HL-60/S4 treated with retinoic acid at 250 ng/mL for 4 days and 3 days (cell line): ENCODE results near the gene TJP3.

Experiments
- in situ Hi-C: fragments of 300-500 bp; cut with MboI; formaldehyde crosslinking; loops from 2 replicates; pipeline ENCODE4 v1.7.0; 2022; ENCODE audit warnings: low sequenced_read_pairs

The TJP3 gene

GRCh38 chr19:3783660-3784584 is 75.7 kb downstream of the TJP3 start:
- in situ Hi-C loops, result no loop called here

DNA sequence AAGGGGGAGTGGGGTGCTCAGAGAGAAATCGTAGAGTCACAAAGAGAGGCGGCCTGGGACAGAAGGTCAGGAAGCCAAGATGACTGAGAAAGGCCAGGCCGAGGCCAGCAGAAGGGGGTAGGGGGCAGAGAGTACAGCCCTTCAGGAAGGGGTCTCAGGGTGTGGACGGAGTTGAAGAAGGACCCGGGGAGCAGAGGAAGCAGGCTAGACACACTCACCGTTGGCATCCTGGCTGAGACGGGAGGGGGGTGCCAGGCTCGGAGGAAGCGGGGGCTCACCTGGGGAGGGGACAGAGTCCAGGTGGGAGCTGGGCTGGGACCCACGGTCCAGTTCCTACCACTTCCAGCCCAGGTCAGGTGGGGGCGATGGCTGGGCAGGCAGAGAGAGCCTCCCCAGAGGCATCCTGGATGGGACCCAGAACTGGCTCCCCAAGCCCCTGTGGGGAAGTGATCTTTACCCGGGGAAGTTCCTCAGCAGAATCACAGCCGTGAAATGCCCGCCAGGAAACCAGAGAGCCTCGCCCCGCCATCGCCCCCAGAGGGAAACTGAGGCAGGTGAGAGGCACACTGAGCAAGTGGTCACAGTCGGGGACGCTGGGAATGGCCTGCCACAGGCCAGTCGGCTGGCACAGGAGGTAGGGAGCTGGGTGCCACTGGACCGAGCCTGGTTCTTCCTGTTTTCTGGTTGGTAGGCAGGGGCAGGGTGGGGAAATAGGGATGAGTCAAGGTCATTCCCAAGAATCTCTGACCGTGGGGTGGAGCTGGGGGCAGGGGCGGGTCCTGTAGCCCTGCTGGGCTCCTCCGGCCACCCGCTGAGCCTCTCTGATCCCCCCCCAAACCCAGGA is 76.6 kb downstream of the TJP3 start:
- in situ Hi-C loops, result no loop called here

- in situ Hi-C loops, result no loop called here
Observed at GRCh38 chr19:3785451-3785937, 77.3 kb downstream of the TJP3 start.

DNA sequence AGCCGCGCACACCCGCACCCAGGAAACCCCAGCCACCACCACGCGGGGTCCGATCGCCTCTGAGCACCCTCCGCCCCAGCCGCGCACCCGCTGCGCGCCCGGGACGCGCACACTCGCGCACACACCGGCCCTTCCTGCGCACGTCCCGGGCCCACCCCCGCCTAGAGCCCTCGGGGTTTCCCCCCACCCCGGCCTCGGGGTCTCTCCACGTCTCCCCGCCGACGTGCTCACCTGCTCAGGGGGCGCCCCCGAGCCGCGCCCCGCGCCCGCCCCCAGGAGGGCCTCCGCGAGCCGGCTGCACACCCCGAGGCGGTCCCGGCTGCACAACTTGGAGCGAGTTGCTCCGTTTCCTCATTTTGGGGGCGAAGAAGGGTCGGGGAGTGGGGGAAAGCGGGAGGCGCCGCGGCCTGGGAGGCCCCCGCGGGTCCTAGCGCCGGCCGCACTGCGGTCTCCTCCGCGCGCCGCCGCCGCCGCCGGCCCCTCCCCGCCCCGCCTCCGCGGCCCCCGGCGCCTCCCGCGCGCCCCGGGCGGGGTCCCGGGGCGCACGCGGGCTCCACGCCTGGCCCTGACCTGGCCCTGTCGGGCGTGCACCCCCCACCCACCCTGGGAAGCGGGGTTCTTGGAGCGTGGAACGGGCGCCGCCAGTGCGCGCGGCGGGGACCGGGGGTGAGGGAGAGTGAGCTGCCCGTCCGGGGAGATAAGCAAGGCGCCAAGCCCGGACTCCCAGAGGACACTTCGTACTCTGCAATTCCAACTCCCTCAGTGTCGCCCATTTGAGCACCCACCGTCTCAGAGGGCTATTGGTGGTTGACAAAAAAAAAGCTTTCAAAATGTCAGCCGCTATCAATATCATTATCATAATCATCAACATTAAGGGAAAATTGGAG is 78.0 kb downstream of the TJP3 start, which contains the start of gene MATK:
Gene MATK, minus strand, starts transcription at position 444 of the 887 bp plus-strand sequence. CDS start 1,246 bp downstream, outside the sequence.
- in situ Hi-C loops, result no loop called here

DNA sequence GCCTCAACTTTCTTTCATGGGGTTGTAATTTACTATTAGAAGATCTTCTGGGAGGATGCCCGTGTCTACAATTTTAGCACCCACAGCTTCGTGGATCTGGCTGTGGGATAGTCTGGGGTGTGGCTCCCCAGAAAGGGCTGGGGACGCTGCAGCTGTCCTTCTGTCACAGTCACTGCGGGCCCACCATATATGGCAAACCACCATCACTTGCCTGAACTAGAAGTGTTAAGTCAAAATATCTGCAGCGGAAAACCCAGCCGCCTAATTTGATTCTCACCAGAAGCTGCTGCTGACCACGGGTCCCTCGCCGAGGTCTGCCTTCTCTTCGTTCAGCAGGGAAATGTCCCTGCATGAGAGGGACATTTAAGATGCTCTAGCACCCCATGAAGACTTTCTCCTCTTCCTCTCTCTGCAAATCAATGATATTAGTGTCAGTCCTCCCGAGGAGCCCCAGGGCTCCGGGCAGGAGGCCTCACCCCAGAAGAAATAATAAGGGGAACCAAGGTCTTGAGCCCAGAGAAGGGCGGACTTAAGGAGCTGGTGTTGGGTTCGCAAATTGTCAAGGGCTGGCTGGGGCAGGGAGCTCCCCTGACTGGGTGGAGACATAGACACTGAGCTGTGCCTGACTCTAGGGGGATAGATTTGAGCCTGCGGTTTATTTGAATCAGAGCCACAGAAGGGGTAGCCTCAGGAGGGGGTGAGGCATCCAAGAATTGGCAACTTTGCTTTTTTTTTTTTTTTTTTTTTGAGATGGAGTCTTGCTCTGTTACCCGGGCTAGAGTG is 81.0 kb downstream of the TJP3 start:
- in situ Hi-C loops, result no loop called here

- in situ Hi-C loops, result no loop called here
Observed at GRCh38 chr19:3790209-3790734, 82.1 kb downstream of the TJP3 start.

DNA sequence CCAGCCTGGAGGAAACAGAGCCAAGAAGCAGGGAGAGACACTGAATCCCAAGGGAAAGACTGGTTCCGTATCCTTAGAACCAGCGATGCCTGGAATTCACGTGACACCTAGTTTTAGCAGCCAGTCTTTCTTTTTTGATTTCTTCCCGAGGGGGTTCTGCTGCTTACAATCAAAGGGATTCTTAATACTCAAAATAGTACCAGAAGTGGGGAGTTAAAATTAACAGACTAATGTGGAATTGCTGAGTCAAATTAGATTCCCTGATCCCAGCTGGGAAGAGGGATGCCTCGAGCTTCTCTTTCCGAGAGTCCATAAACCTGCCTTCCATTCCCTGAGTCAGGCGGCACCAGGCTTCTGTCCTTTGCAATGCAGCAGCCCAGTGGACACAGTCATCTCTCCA is 82.8 kb downstream of the TJP3 start:
- in situ Hi-C loops, result no loop called here

GRCh38 chr19:3792114-3792513 is 83.9 kb downstream of the TJP3 start:
- in situ Hi-C loops, result no loop called here

DNA sequence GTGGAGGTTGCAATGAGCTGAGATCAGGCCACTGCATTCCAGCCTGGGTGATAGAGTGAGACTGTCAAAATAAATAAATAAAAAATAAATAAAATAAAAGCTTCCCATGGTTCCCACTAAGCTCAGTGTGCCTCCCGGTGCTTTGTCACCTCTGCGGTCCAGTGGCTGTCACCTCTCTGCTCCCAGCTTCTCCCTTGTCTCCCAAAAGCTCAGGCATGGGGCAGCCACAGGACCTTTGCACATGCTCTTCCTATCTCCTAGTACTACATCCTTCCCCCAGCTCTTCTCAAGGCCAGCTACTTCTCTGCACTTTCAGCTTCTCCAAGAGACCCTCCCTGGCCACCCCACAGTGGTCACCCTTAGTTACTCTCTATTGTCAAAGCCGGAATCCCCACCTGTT is 85.6 kb downstream of the TJP3 start:
- in situ Hi-C loops, result no loop called here

DNA sequence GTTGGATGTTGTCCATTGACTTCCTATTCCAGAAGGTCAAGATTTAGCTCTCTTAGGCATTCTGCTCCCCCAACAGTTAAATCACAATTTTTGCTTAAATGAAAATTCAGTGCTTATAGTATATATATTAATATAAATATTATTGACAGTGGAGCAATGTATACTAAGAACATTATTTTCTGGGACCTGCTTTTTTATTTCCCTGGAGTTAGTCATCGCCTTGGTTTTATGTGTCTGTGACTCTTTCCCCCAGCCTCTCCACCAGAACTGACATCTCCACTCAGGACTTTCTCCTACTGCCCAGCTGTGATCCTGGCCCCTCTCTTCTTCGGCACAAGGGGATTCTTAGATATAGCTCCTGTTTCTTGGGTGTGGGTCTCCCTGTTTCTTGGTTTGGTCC is 88.2 kb downstream of the TJP3 start:
- in situ Hi-C loops, result no loop called here

GRCh38 chr19:3798137-3798536 is 90.0 kb downstream of the TJP3 start:
- in situ Hi-C loops, result no loop called here
